K562 (cell line): ENCODE measurements around the gene GIPR. TPM values are rescaled to one million over a fixed set of nuclear protein-coding genes. Genes with fewer than 3 reads are reported as not detected.

Experiments
- ARHGAP35 ChIP-seq: fragments of 450-650 bp; IDR thresholded peaks from 2 replicates; pipeline ENCODE4 v1.6.1; 2018; ENCODE audit not compliant: partially characterized antibody
- CC2D1A ChIP-seq: fragments of 450-650 bp; IDR thresholded peaks from 2 replicates; pipeline ENCODE4 v1.6.1; 2017; ENCODE audit warnings: mild to moderate bottlenecking
- FOSL1 ChIP-seq: fragments of 200-800 bp; sonication (Bioruptor generic); conservative IDR thresholded peaks from 2 replicates; pipeline ENCODE4 v1.6.1; 2016; ENCODE audit warnings: missing genetic modification characterization, missing compliant biosample characterization
- NR2C2 ChIP-seq, 2 experiments: fragments of 200-800 bp in 1 of 2; sonication (Bioruptor generic) in 1 of 2; sonication (generic) in 1 of 2; formaldehyde crosslinking in 1 of 2; IDR thresholded peaks; 2 replicates each; pipeline versions ENCODE4 v1.6.1 to v1.8.0; 2016 to 2022; ENCODE audit warnings: mild to moderate bottlenecking in 1 of 2, missing compliant biosample characterization in 1 of 2, missing genetic modification characterization in 1 of 2, missing genetic modification reagents in 1 of 2
- POU5F1 ChIP-seq: fragments of 150-350 bp; IDR thresholded peaks from 2 replicates; pipeline ENCODE4 v1.6.1; 2014; ENCODE audit warnings: borderline replicate concordance, low read length, low read depth, mild to moderate bottlenecking; ENCODE audit not compliant: partially characterized antibody
- SIN3A ChIP-seq, 2 experiments: fragments of 150-350 bp in 1 of 2; IDR thresholded peaks; 2 replicates each; pipeline ENCODE4 v1.6.1; 2011 to 2016; ENCODE audit warnings: borderline replicate concordance in 2 of 2, low read depth in 2 of 2, low read length in 2 of 2, mild to moderate bottlenecking in 2 of 2, moderate library complexity in 2 of 2; ENCODE audit not compliant: control insufficient read depth in 1 of 2
- SMARCA4 ChIP-seq: fragments of 450-650 bp; IDR thresholded peaks from 2 replicates; pipeline ENCODE4 v1.6.1; 2016
- polyA plus RNA-seq, 8 experiments: library from polyadenylated mRNA; depleted of rRNA in 4 of 8; stranded (reverse) in 5 of 8; unstranded in 3 of 8; fragments of >200 nt; fragmentation: Nextera tagmentation in 2 of 8; fragmentation: Illumina TruSeq in 1 of 8; extraction: Ambion mirVana in 2 of 8; extraction: Trizol in 1 of 8; gene quantifications; 2 replicates each; pipeline versions ENCODE4 v1.2.1 to v1.2.3, GENCODE V29; 2011 to 2014; ENCODE audit warnings: inconsistent platforms in 1 of 8, missing spikeins in 1 of 8
- total RNA-seq, 7 experiments: library from RNA; depleted of rRNA in 6 of 7; stranded (reverse); fragments of >200 nt in 6 of 7; fragmentation: Illumina TruSeq in 2 of 7; extraction: Trizol in 2 of 7; gene quantifications; 2 replicates each; pipeline versions ENCODE4 v1.2.1 to v1.2.3, GENCODE V29; 2011 to 2021; ENCODE audit warnings: low replicate concordance in 1 of 7
- TF ChIP-seq, protein P1 (sequence below), 2 experiments: fragments of 450-650 bp; IDR thresholded peaks; 2 replicates each; pipeline ENCODE4 v1.6.1; 2018; ENCODE audit warnings: mild to moderate bottlenecking in 2 of 2, low read depth in 1 of 2; ENCODE audit not compliant: partially characterized antibody in 2 of 2
- TF ChIP-seq, protein P2 (sequence below), 2 experiments: fragments of 450-650 bp in 1 of 2; IDR thresholded peaks; 2 replicates each; pipeline ENCODE4 v1.6.1; 2011 to 2017; ENCODE audit warnings: low read depth in 2 of 2, antibody characterized with exemption in 1 of 2, borderline replicate concordance in 1 of 2, low read length in 1 of 2, mild to moderate bottlenecking in 1 of 2, mixed read lengths in 1 of 2; ENCODE audit not compliant: control insufficient read depth in 1 of 2
- TF ChIP-seq, protein P3 (sequence below): fragments of 450-650 bp; IDR thresholded peaks from 2 replicates; pipeline ENCODE4 v1.7.0; 2016; ENCODE audit warnings: borderline replicate concordance
- TF ChIP-seq, protein P4 (sequence below): fragments of 450-650 bp; conservative IDR thresholded peaks from 2 replicates; pipeline ENCODE4 v1.6.1; 2016; ENCODE audit warnings: missing genetic modification characterization, low read depth, mild to moderate bottlenecking, control low read depth, missing compliant biosample characterization
- TF ChIP-seq, protein P5 (sequence below): fragments of 450-650 bp; IDR thresholded peaks from 2 replicates; pipeline ENCODE4 v1.6.1; 2017; ENCODE audit warnings: antibody characterized with exemption

GIPR gene
- total and polyA plus RNA-seq, 9 of the 15 experiments (the other 6 are each of a cell fraction or from before 2014, with no cell fraction given), result 2.2 to 26.8 (median 12.7) TPM

DNA sequence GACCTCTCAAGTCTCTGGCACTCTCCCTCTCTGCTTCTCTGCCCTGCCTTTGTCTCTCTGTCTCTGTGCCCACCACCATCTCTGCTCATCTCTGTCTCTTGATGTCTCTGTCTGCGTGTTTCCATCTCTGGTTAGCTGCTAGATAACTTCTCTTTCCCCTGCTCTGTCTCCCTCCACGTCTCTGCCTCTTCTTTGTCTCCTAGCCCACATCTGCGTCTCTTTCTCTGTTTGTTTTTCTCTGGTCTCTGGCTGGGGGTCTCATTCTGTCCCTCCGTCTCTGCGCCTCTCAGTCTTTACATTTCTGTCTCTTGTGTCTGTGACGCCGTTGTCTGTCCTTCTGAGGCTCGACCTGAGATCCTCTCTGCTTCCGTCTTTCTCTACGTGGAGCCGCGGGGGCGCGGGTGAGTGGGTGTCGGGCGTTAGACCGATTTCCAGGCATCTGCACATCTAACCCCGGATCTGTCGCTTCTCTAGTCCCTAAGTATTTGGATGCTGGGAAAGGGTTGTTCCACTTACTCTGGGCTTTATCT is 386 bp downstream of the GIPR start (continued):
- TF ChIP-seq, protein P1, sequence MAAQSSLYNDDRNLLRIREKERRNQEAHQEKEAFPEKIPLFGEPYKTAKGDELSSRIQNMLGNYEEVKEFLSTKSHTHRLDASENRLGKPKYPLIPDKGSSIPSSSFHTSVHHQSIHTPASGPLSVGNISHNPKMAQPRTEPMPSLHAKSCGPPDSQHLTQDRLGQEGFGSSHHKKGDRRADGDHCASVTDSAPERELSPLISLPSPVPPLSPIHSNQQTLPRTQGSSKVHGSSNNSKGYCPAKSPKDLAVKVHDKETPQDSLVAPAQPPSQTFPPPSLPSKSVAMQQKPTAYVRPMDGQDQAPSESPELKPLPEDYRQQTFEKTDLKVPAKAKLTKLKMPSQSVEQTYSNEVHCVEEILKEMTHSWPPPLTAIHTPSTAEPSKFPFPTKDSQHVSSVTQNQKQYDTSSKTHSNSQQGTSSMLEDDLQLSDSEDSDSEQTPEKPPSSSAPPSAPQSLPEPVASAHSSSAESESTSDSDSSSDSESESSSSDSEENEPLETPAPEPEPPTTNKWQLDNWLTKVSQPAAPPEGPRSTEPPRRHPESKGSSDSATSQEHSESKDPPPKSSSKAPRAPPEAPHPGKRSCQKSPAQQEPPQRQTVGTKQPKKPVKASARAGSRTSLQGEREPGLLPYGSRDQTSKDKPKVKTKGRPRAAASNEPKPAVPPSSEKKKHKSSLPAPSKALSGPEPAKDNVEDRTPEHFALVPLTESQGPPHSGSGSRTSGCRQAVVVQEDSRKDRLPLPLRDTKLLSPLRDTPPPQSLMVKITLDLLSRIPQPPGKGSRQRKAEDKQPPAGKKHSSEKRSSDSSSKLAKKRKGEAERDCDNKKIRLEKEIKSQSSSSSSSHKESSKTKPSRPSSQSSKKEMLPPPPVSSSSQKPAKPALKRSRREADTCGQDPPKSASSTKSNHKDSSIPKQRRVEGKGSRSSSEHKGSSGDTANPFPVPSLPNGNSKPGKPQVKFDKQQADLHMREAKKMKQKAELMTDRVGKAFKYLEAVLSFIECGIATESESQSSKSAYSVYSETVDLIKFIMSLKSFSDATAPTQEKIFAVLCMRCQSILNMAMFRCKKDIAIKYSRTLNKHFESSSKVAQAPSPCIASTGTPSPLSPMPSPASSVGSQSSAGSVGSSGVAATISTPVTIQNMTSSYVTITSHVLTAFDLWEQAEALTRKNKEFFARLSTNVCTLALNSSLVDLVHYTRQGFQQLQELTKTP (IDR thresholded peaks at IDR 0.05; ENCODE audit: low read depth in 1 of 2, partially characterized antibody in 2 of 2), result peak; percentile 13 to 52
- TF ChIP-seq NR2C2 (CRISPR knock-in tag; IDR thresholded peaks at IDR 0.05), result peak; percentile 62; the same call in 1 of the 2 replicates
- no peak for TF ChIP-seq NR2C2 (tag; IDR thresholded peaks at IDR 0.05)
- TF ChIP-seq, protein P2, sequence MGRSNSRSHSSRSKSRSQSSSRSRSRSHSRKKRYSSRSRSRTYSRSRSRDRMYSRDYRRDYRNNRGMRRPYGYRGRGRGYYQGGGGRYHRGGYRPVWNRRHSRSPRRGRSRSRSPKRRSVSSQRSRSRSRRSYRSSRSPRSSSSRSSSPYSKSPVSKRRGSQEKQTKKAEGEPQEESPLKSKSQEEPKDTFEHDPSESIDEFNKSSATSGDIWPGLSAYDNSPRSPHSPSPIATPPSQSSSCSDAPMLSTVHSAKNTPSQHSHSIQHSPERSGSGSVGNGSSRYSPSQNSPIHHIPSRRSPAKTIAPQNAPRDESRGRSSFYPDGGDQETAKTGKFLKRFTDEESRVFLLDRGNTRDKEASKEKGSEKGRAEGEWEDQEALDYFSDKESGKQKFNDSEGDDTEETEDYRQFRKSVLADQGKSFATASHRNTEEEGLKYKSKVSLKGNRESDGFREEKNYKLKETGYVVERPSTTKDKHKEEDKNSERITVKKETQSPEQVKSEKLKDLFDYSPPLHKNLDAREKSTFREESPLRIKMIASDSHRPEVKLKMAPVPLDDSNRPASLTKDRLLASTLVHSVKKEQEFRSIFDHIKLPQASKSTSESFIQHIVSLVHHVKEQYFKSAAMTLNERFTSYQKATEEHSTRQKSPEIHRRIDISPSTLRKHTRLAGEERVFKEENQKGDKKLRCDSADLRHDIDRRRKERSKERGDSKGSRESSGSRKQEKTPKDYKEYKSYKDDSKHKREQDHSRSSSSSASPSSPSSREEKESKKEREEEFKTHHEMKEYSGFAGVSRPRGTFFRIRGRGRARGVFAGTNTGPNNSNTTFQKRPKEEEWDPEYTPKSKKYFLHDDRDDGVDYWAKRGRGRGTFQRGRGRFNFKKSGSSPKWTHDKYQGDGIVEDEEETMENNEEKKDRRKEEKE (IDR thresholded peaks at IDR 0.05; ENCODE audit: borderline replicate concordance in 1 of 2, control insufficient read depth in 1 of 2, low read depth in 2 of 2, low read length in 1 of 2), result no peak; a peak in 1 of 4 replicates
- TF ChIP-seq, protein P3, sequence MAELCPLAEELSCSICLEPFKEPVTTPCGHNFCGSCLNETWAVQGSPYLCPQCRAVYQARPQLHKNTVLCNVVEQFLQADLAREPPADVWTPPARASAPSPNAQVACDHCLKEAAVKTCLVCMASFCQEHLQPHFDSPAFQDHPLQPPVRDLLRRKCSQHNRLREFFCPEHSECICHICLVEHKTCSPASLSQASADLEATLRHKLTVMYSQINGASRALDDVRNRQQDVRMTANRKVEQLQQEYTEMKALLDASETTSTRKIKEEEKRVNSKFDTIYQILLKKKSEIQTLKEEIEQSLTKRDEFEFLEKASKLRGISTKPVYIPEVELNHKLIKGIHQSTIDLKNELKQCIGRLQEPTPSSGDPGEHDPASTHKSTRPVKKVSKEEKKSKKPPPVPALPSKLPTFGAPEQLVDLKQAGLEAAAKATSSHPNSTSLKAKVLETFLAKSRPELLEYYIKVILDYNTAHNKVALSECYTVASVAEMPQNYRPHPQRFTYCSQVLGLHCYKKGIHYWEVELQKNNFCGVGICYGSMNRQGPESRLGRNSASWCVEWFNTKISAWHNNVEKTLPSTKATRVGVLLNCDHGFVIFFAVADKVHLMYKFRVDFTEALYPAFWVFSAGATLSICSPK, result 0 out of 2 replicates have a peak, but pooled peaks have one; percentile 68
- TF ChIP-seq, protein P4, sequence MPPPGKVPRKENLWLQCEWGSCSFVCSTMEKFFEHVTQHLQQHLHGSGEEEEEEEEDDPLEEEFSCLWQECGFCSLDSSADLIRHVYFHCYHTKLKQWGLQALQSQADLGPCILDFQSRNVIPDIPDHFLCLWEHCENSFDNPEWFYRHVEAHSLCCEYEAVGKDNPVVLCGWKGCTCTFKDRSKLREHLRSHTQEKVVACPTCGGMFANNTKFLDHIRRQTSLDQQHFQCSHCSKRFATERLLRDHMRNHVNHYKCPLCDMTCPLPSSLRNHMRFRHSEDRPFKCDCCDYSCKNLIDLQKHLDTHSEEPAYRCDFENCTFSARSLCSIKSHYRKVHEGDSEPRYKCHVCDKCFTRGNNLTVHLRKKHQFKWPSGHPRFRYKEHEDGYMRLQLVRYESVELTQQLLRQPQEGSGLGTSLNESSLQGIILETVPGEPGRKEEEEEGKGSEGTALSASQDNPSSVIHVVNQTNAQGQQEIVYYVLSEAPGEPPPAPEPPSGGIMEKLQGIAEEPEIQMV (tag), result 0 out of 2 replicates have a peak, but pooled peaks have one; percentile 6
- TF ChIP-seq SIN3A (IDR thresholded peaks at IDR 0.05; ENCODE audit: borderline replicate concordance in 2 of 2, control insufficient read depth in 1 of 2, low read depth in 2 of 2, low read length in 2 of 2), result no peak
- TF ChIP-seq POU5F1, result no peak
- TF ChIP-seq CC2D1A, result peak; percentile 42; the same call in 1 of the 2 replicates
- TF ChIP-seq ARHGAP35, result peak; percentile 61
- 0 out of 2 replicates have a peak, but pooled peaks have one; percentile 29 for TF ChIP-seq FOSL1
- 0 out of 2 replicates have a peak, but pooled peaks have one; percentile 44 for TF ChIP-seq SMARCA4
- TF ChIP-seq, protein P5, sequence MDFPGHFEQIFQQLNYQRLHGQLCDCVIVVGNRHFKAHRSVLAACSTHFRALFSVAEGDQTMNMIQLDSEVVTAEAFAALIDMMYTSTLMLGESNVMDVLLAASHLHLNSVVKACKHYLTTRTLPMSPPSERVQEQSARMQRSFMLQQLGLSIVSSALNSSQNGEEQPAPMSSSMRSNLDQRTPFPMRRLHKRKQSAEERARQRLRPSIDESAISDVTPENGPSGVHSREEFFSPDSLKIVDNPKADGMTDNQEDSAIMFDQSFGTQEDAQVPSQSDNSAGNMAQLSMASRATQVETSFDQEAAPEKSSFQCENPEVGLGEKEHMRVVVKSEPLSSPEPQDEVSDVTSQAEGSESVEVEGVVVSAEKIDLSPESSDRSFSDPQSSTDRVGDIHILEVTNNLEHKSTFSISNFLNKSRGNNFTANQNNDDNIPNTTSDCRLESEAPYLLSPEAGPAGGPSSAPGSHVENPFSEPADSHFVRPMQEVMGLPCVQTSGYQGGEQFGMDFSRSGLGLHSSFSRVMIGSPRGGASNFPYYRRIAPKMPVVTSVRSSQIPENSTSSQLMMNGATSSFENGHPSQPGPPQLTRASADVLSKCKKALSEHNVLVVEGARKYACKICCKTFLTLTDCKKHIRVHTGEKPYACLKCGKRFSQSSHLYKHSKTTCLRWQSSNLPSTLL, result peak; percentile 48; the same call in 1 of the 2 replicates
